ENCODE results near the gene CDHR3.

Gene CDHR3

GRCh38 chr7:106063024-106063423, 100.0 kb downstream of the CDHR3 start:
- Mint-ChIP-seq H3K27me3 (no peaks in the 10 kb centered on the region), H3K27ac (peak overlapping the region; percentile 70), H3K36me3 (ENCODE audit: low read depth) (no peaks in the 10 kb centered on the region), H3K4me3 (no peak overlapping the region), H3K9me3 (no peaks in the 10 kb centered on the region), H3K4me1 (peaks cover 45% of the 10 kb centered on the region)
- ATAC-seq (peak; percentile 33), DNase-seq (no peak)

- no peak for ATAC-seq
- H3K27ac Mint-ChIP-seq = no peak overlapping the region
Measured at GRCh38 chr7:106063692-106064091, 100.6 kb downstream of the CDHR3 start.

GRCh38 chr7:106064316-106064715, 101.3 kb downstream of the CDHR3 start:
- peaks cover 41% of the 10 kb centered on the region for H3K4me1 Mint-ChIP-seq
- H3K4me3 Mint-ChIP-seq = no peak overlapping the region
- no peaks in the 10 kb centered on the region for H3K36me3 Mint-ChIP-seq (ENCODE audit: low read depth)
- DNase-seq (no peak), ATAC-seq (no peak)
- no peak overlapping the region for H3K27ac Mint-ChIP-seq
- H3K27me3 Mint-ChIP-seq = no peaks in the 10 kb centered on the region
- no peaks in the 10 kb centered on the region for H3K9me3 Mint-ChIP-seq

More at GRCh38 chr7:106063692-106064091, 100.6 kb downstream of the CDHR3 start:
- no peak overlapping the region for H3K4me3 Mint-ChIP-seq
- H3K9me3 Mint-ChIP-seq = no peaks in the 10 kb centered on the region
- DNase-seq = no peak
- H3K27me3 Mint-ChIP-seq = no peaks in the 10 kb centered on the region
- no peaks in the 10 kb centered on the region for H3K36me3 Mint-ChIP-seq (ENCODE audit: low read depth)
- H3K4me1 Mint-ChIP-seq = peaks cover 43% of the 10 kb centered on the region

DNA sequence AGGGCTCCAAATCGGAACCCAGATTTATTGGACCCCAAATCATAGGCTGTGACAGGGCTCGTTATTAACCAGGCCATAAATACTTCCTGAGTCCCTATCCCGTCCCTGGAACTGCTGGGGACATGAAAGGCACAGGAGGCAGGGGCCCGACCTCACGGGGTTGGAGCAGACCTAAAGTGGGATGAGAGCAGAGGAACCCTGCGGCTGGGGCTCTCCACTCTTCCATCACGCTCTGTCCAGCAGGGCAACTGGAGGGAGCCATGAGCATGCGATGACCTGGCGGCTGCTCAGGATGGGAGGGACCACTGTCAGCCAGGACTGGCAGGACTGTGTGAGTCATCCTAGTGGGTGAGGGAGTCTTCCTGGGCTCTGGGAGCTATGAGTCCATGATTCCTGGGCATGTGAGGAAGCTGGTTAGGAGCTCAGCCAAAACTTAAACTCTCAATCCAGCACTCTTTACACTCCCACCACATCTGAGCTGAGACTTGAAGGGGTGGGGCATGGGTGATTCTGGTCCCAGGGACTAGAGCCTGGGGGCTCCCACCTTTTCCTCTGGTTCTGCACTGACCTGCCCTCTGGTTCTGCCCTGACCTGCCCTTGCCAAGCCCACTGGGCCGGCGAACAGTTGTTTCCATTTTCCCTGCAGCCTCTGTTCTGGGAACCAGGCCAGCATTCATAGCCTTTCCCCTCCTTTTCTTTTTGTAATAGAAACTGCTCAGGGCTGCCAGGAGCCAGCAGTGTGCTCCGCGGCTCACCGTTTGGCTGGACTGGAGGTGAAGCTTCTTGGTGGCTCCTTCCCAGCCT, 101.9 kb downstream of the CDHR3 start:
- no peak overlapping the region for H3K27ac Mint-ChIP-seq
- H3K9me3 Mint-ChIP-seq = no peaks in the 10 kb centered on the region
- H3K27me3 Mint-ChIP-seq = no peaks in the 10 kb centered on the region
- ATAC-seq (no peak), DNase-seq (no peak)
- no peak overlapping the region for H3K4me3 Mint-ChIP-seq
- H3K36me3 Mint-ChIP-seq (ENCODE audit: low read depth) = no peaks in the 10 kb centered on the region
- H3K4me1 Mint-ChIP-seq = peaks cover 45% of the 10 kb centered on the region

GRCh38 chr7:106065575-106066500, 102.8 kb downstream of the CDHR3 start:
- ATAC-seq (no peak), DNase-seq (no peak)
- Mint-ChIP-seq H3K9me3 (no peaks in the 10 kb centered on the region), H3K27ac (no peak overlapping the region), H3K36me3 (ENCODE audit: low read depth) (no peaks in the 10 kb centered on the region), H3K4me1 (peaks cover 49% of the 10 kb centered on the region), H3K4me3 (no peak overlapping the region), H3K27me3 (no peaks in the 10 kb centered on the region)

DNA sequence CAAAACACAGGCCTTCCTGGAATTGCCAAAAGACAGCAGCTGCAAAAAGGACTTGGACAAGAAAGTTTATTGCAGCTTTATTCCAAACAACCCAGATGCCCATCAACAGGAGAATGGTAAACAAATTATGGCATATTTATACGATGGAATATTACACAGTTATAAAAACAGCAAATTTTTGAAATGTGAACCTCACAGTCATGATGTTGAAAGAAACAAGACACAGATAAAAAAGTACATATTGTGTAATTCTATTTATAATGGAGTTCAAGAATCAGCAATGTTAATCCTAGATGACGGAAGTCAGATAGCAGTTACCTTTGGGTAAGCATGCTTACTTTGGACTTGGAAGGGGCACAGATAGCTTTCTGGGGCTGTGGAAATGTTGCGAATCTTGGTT, 104.6 kb downstream of the CDHR3 start:
- H3K4me3 Mint-ChIP-seq = no peak overlapping the region
- peaks cover 53% of the 10 kb centered on the region for H3K4me1 Mint-ChIP-seq
- DNase-seq (no peak), ATAC-seq (no peak)
- H3K27ac Mint-ChIP-seq = no peak overlapping the region
- no peaks in the 10 kb centered on the region for H3K36me3 Mint-ChIP-seq (ENCODE audit: low read depth)
- no peaks in the 10 kb centered on the region for H3K27me3 Mint-ChIP-seq
- no peaks in the 10 kb centered on the region for H3K9me3 Mint-ChIP-seq

- no peaks in the 10 kb centered on the region for H3K36me3 Mint-ChIP-seq (ENCODE audit: low read depth)
- H3K9me3 Mint-ChIP-seq = no peaks in the 10 kb centered on the region
- no peak overlapping the region for H3K27ac Mint-ChIP-seq
- ATAC-seq (no peak), DNase-seq (no peak)
- peaks cover 51% of the 10 kb centered on the region for H3K4me1 Mint-ChIP-seq
- H3K27me3 Mint-ChIP-seq = no peaks in the 10 kb centered on the region
- no peak overlapping the region for H3K4me3 Mint-ChIP-seq
Measured at GRCh38 chr7:106068538-106068961, 105.5 kb downstream of the CDHR3 start.

DNA sequence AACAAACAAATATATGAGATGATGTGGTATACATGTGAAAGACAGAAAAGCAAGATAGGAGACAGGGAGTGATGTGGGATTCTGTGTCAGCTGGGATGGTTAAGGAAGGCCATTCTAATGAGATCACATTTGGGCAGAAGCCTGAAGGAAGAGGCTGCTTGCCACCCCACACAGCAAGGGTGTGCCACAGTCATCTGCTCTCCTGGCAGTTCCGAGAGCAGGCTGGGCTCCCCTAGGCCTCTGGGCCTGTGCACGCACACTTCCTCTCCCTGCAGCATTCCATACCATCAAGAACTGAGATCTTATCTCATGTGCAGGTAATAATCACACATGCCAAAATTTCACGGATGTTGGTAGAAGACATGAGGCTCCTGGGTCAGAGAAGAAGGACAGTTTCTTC, 105.9 kb downstream of the CDHR3 start:
- peak overlapping the region; percentile 2 for H3K27ac Mint-ChIP-seq
- H3K9me3 Mint-ChIP-seq = no peaks in the 10 kb centered on the region
- ATAC-seq (no peak), DNase-seq (no peak)
- H3K36me3 Mint-ChIP-seq (ENCODE audit: low read depth) = no peaks in the 10 kb centered on the region
- H3K4me1 Mint-ChIP-seq = peaks cover 50% of the 10 kb centered on the region
- no peaks in the 10 kb centered on the region for H3K27me3 Mint-ChIP-seq
- no peak overlapping the region for H3K4me3 Mint-ChIP-seq

DNA sequence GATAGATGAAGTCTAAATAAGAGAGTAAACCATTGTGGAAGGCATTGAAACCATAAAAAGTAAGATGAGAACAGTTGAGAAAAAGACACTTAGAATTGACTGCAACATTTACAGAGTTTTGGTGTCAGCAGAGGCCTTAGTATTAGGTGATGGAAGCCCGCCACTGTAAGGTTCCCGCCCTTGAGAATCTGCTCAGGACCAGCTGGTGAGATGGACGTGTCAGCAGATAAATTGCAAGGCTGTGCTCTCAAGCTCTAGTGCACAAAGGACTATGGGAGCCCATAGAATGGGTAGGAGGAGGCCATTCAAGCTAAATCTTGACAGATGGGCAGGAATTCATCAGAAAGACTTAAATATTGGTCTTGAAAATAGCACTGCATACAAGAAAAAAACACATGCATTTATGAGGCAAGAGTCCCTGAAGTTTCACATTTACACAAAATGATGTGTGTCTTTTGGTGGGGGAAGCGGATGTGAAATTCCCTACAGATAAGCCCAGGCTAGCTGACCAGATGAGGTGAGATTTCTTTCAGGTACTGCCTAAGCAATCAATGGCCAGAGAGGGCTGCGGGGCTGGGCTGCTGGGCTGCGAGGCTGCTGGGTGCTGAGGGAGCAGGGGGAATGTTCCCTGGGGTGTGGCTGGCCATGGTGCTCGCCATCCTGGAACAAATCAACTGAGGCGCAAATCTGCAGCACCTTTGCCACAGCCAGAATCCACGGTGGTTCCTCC, 106.6 kb downstream of the CDHR3 start:
- peak overlapping the region; percentile 2 for H3K27ac Mint-ChIP-seq
- no peaks in the 10 kb centered on the region for H3K36me3 Mint-ChIP-seq (ENCODE audit: low read depth)
- no peaks in the 10 kb centered on the region for H3K27me3 Mint-ChIP-seq

GRCh38 chr7:106070201-106070551, 107.1 kb downstream of the CDHR3 start:
- Mint-ChIP-seq H3K36me3 (ENCODE audit: low read depth) (no peaks in the 10 kb centered on the region), H3K27ac (peak overlapping the region; percentile 92), H3K27me3 (no peaks in the 10 kb centered on the region)

More for the DNA sequence above, 106.6 kb downstream of the CDHR3 start:
- Mint-ChIP-seq H3K4me1 (peaks cover 53% of the 10 kb centered on the region), H3K4me3 (no peak overlapping the region), H3K9me3 (no peaks in the 10 kb centered on the region)
- DNase-seq (no peak), ATAC-seq (no peak)

DNA sequence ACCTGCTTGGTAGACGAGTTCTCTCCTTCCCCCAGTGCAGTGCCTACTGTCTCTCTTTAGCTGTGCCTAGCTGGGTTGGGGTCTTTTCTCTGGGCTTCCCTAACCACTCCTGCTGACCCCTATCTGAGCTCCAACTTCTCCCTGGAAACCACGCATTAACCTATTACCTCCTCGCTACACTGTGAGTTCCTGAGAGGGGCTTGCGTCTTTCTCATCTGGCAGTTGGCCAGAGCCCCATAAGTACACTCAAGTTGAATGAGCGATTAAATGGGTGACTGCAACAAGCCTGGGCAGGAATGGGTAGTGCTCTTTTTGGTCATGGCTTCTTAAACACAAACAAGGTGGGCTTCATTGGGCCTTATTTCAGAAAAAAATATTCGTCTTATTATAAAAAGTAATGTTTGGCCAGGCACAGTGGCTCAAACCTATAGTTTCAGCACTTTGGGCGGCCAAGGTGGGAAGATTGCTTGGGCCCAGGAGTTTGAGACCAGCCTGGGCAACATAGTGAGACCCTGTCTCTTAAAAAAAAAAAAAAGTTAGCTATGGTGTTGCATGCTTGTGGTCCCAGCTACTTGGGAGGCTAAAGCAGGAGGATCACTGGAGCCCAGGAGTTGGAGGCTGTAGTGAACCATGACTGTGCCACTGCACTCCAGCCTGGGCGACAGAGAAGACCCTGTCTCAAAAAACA, 107.6 kb downstream of the CDHR3 start:
- ATAC-seq = no peak
- Mint-ChIP-seq H3K27ac (peak overlapping the region; percentile 92), H3K4me3 (peak overlapping the region; percentile 64), H3K9me3 (no peaks in the 10 kb centered on the region), H3K36me3 (ENCODE audit: low read depth) (no peaks in the 10 kb centered on the region), H3K4me1 (peaks cover 57% of the 10 kb centered on the region), H3K27me3 (no peaks in the 10 kb centered on the region)
- DNase-seq = no peak

More at GRCh38 chr7:106070201-106070551, 107.1 kb downstream of the CDHR3 start:
- no peak for DNase-seq
- Mint-ChIP-seq H3K4me1 (peaks cover 56% of the 10 kb centered on the region), H3K4me3 (no peak overlapping the region), H3K9me3 (no peaks in the 10 kb centered on the region)
- no peak for ATAC-seq

DNA sequence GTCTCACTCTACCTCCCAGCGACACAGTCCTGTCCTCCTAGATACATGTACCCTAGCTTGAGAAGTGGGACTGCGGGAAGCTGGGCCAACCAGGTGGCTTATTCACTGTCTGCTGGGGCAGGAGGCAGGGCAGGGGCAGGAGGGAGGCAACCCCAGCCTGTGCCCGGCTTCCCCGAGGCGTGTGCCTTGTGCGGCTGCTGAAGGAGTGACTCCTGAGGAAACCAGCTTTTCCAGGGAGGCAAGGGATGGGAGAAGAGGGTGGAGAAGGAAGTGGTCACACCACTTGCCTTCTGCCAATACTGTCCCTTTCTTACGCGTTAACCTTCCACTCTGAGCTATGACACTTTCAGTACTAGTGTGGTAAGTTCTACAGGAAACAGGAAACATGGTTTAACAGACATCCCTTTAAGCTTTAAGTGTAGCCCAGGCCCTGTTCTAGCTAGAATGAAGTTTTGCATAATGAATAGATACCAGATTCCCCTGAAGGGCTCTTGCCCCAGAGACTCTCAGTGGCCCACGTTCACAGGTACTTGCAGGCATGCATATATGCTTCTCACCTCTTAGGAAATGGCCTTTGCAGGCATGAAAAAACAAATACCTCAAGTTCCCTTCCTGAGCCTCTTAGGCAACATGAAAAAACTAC, 108.4 kb downstream of the CDHR3 start:
- no peaks in the 10 kb centered on the region for H3K9me3 Mint-ChIP-seq
- H3K27ac Mint-ChIP-seq = peak overlapping the region; percentile 92
- H3K4me3 Mint-ChIP-seq = peak overlapping the region; percentile 64
- no peaks in the 10 kb centered on the region for H3K27me3 Mint-ChIP-seq
- DNase-seq (peak; percentile 51), ATAC-seq (peak; percentile 98)
- peaks cover 63% of the 10 kb centered on the region for H3K4me1 Mint-ChIP-seq
- no peaks in the 10 kb centered on the region for H3K36me3 Mint-ChIP-seq (ENCODE audit: low read depth)

GRCh38 chr7:106071999-106072714, 109.1 kb downstream of the CDHR3 start:
- Mint-ChIP-seq H3K27me3 (no peaks in the 10 kb centered on the region), H3K4me3 (peak overlapping the region; percentile 64), H3K4me1 (peaks cover 67% of the 10 kb centered on the region), H3K9me3 (no peaks in the 10 kb centered on the region), H3K27ac (peak overlapping the region; percentile 92), H3K36me3 (ENCODE audit: low read depth) (no peaks in the 10 kb centered on the region)
- no peak for DNase-seq
- ATAC-seq = no peak
